ENCODE measurements around the gene RABAC1.

DNA sequence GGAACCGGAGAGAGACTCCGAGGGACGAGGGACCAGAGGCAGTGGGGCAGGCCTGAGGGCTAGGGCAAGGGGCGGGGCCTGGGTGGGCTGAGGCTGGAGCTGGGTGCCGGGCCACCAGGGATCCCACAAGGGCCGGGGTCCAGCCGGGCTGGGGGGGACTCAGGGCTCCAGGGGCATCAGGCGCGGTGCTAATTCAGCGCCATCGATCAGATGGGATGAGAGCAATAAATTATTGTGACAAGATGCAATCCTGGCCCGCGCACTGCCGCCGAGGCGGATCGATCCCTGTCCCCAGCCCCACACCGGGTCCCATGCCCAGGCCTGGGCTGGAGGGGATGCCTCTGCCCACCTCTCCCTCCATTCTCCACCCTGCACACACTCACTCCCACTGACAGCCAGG lies 36.5 kb downstream of the RABAC1 start:
- TF ChIP-seq, protein P1, sequence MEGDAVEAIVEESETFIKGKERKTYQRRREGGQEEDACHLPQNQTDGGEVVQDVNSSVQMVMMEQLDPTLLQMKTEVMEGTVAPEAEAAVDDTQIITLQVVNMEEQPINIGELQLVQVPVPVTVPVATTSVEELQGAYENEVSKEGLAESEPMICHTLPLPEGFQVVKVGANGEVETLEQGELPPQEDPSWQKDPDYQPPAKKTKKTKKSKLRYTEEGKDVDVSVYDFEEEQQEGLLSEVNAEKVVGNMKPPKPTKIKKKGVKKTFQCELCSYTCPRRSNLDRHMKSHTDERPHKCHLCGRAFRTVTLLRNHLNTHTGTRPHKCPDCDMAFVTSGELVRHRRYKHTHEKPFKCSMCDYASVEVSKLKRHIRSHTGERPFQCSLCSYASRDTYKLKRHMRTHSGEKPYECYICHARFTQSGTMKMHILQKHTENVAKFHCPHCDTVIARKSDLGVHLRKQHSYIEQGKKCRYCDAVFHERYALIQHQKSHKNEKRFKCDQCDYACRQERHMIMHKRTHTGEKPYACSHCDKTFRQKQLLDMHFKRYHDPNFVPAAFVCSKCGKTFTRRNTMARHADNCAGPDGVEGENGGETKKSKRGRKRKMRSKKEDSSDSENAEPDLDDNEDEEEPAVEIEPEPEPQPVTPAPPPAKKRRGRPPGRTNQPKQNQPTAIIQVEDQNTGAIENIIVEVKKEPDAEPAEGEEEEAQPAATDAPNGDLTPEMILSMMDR (IDR thresholded peaks at IDR 0.05) = no peak
- TF ChIP-seq POLR2A (IDR thresholded peaks at IDR 0.05) = no peak

All from heart left ventricle (tissue), 13 donors.